ENCODE data around the gene DYRK1B.

- TF ChIP-seq CTCF (IDR thresholded peaks at IDR 0.05), result no peak
- TF ChIP-seq POLR2A (IDR thresholded peaks at IDR 0.05), result no peak
Observed at GRCh38 chr19:39825093-39825463, 8.9 kb downstream of the DYRK1B start.
